ENCODE results near the gene PTPA. TPM values are rescaled to one million over a fixed set of nuclear protein-coding genes. Genes with fewer than 3 reads are reported as not detected.

PTPA gene
- total and polyA plus RNA-seq, 11 donors = 96.0 to 212 (median 172) TPM

DNA sequence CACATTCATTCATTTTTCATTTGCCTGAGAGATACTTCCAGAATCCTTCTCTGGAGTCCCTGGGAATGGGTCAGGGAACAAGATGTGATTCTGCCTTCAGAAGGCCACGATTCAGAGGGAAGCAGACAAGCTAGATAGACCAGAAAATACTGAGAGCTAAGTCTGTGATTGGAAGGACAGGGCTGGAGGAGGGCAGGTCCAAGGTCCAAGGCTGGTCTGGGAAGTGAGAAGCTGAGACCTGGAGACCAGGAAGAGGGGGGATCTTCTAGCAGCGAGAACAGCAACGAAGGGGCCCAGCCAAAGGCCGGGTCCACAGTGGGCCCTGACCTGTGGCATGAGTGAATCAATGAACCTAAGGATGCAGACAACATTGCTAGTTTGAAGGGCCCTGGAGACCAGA lies 70.9 kb downstream of the PTPA start:
- TF ChIP-seq, protein P1, sequence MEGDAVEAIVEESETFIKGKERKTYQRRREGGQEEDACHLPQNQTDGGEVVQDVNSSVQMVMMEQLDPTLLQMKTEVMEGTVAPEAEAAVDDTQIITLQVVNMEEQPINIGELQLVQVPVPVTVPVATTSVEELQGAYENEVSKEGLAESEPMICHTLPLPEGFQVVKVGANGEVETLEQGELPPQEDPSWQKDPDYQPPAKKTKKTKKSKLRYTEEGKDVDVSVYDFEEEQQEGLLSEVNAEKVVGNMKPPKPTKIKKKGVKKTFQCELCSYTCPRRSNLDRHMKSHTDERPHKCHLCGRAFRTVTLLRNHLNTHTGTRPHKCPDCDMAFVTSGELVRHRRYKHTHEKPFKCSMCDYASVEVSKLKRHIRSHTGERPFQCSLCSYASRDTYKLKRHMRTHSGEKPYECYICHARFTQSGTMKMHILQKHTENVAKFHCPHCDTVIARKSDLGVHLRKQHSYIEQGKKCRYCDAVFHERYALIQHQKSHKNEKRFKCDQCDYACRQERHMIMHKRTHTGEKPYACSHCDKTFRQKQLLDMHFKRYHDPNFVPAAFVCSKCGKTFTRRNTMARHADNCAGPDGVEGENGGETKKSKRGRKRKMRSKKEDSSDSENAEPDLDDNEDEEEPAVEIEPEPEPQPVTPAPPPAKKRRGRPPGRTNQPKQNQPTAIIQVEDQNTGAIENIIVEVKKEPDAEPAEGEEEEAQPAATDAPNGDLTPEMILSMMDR (IDR thresholded peaks at IDR 0.05) = no peak
- no peak for TF ChIP-seq POLR2A (IDR thresholded peaks at IDR 0.05)
- WGBS, 4 donors = 86 to 96% (median 94%) methylated on average over 4 of the region's 4 CpGs
- DNase-seq (no peak), ATAC-seq (no peak)
- Histone ChIP-seq H3K27me3 (no peaks in the 10 kb centered on the region), H3K9me3 (peaks cover 0 to 2% (median 0%) of the 10 kb centered on the region in 12 donors), H3K4me3 (no peak overlapping the region), H3K36me3 (no peaks in the 10 kb centered on the region), H3K27ac (no peak overlapping the region), H3K4me1 (peaks cover 3 to 15% (median 5%) of the 10 kb centered on the region in 12 donors)
- intact Hi-C loops (cut with DNase I) = loop anchor here in 2 of 10 donors (5.0 kb wide), 1 partner anchor 75 kb away; no protein-coding TSS in a partner anchor

DNA sequence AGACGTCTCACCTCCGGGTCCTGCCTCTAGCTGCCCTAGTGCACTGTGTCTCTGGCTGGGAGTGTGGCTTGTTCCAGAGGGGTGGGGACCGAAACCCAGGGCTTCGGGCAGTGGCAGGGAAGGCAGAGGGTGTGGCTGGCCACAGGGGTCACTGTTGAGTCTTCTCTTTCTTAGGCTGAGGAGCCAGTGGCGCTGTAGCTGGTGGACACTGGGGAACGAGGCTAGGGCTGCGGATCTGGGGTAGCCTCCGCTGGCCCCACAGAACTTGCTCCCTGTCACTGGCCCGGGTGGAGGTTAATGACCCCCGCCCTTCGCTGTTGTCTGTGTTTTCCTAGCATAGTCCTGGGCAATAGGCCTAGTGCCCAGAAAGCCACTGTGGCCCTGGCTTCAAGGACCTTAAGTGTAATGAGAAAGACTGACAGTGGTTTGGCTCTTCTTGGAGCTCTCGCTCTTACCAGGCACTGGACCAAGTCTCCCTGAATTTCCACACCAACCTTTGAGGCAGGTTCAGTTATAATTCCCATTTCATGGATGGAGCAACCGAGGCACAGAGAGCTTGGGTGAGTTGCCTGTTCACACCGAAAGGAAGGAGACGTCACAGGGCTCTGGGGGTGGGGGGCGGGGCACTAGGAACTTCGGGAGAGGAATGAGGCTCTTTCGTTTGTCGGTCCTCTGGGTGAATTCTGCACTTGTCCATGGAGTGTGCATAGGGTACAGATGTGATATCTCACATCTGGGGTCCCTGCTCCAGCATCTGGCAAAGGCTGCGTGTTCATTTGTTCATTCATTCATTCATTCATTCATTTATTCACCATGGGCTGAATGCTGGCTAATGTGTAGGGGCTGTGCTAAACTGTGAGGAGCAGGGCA lies 71.6 kb downstream of the PTPA start:
- Histone ChIP-seq H3K27ac (no peak overlapping the region), H3K36me3 (no peaks in the 10 kb centered on the region), H3K4me1 (peaks cover 3 to 15% (median 5%) of the 10 kb centered on the region in 12 donors), H3K9me3 (peaks cover 0 to 4% (median 0%) of the 10 kb centered on the region in 12 donors), H3K27me3 (no peaks in the 10 kb centered on the region), H3K4me3 (no peak overlapping the region)
- 63 to 78% (median 69%) methylated on average over 18 to 20 of the region's 20 CpGs for WGBS, 4 donors
- DNase-seq (peak in 1 of 5 donors; percentile 53), ATAC-seq (no peak)
- intact Hi-C loops (cut with DNase I) = loop anchor here in 2 of 10 donors (5.0 kb wide), 1 partner anchor 74 kb away; no protein-coding TSS in a partner anchor
- TF ChIP-seq, protein P1 (IDR thresholded peaks at IDR 0.05) = peak in 11 of 12 donors; percentile 12 to 64 (median 37)
- TF ChIP-seq POLR2A (IDR thresholded peaks at IDR 0.05) = no peak

DNA sequence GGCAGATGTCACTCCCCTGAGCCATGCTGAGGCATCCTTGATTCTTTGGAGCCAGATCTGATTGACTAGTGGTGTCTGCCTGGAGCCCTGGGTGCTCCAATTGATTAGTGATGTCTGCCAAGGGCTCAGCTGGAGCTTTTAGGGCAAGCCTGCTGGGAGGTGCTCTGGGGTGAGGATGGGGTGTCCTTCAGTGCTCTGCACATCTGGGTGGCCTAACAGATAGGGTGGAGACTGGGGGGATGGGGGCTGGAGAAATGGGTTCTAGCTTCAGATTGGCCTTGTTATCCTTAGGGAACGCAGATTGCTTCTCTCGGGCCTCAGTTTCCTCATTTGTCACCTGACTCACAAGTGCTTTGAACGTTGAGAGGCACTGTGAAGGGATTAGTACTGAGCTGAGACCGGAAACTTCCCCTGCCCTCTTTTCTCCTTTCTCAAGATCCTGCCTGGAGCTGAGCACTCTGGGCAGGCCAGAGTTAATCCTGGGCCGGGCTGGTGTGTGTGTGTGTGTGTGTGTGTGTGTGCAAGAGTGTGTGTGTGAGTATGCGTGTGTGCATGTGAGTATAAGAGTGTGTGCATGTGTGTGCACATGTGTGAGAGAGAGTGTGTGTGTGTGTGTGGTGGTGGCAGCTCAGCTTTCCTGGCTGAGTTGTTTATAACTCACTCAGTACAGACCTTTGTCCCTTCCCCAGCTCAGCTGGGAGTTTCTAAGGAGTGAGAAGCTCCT lies 72.4 kb downstream of the PTPA start:
- peaks cover 0 to 4% (median 0%) of the 10 kb centered on the region in 12 donors for H3K9me3 ChIP-seq
- H3K27ac ChIP-seq = no peak overlapping the region
- 64 to 85% (median 73%) methylated on average over 2 to 6 of the region's 6 CpGs for WGBS, 4 donors
- intact Hi-C loops (cut with DNase I) = loop anchor here in 2 of 10 donors (5.0 kb wide), 1 partner anchor 74 kb away; no protein-coding TSS in a partner anchor
- ATAC-seq (no peak), DNase-seq (no peak)
- no peaks in the 10 kb centered on the region for H3K36me3 ChIP-seq
- no peak overlapping the region for H3K4me3 ChIP-seq
- no peak for TF ChIP-seq POLR2A (IDR thresholded peaks at IDR 0.05)
- TF ChIP-seq, protein P1 (IDR thresholded peaks at IDR 0.05) = no peak
- peaks cover 0 to 10% (median under 1%) of the 10 kb centered on the region in 12 donors for H3K4me1 ChIP-seq
- H3K27me3 ChIP-seq = no peaks in the 10 kb centered on the region

DNA sequence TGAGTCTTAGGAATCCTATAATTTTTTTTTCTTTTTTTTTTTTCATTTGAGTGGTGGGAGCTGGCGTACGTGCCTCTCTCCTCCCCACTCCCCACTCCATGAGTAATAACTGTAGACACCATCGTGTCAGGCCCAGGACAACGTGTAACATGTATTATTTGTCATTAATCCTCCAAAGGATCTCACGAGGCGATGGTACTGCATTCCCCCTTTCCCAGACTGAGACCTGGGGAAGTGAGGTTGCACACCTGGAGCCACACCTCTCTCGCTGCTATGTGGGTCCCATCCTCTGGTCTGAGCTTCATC lies 73.0 kb downstream of the PTPA start:
- peaks cover 0 to 6% (median 0%) of the 10 kb centered on the region in 12 donors for H3K4me1 ChIP-seq
- no peak overlapping the region for H3K27ac ChIP-seq
- intact Hi-C loops (cut with DNase I) = loop anchor here in 2 of 10 donors (5.0 kb wide), 1 partner anchor 73 kb away; no protein-coding TSS in a partner anchor
- no peaks in the 10 kb centered on the region for H3K36me3 ChIP-seq
- ATAC-seq (no peak), DNase-seq (no peak)
- H3K9me3 ChIP-seq = peaks cover 0 to 4% (median 0%) of the 10 kb centered on the region in 12 donors
- H3K4me3 ChIP-seq = no peak overlapping the region
- TF ChIP-seq, protein P1 (IDR thresholded peaks at IDR 0.05) = no peak
- no peak for TF ChIP-seq POLR2A (IDR thresholded peaks at IDR 0.05)
- no peaks in the 10 kb centered on the region for H3K27me3 ChIP-seq
- WGBS, 4 donors = 81 to 85% (median 82%) methylated on average over 7 of the region's 7 CpGs

Measured in heart left ventricle (tissue), 16 donors.